PFSK-1 (cell line): ENCODE results near the gene CYP26A1.

ENCODE experiments used
- FOXP2 ChIP-seq: optimal IDR thresholded peaks from 2 replicates; pipeline ENCODE3; 2011; ENCODE audit warnings: borderline replicate concordance, control low read depth, inconsistent platforms; ENCODE audit not compliant: insufficient read depth; ENCODE audit errors: extremely low read length, extremely low read depth
- POLR2AphosphoS5 ChIP-seq: IDR thresholded peaks from 2 replicates; pipeline ENCODE4 v1.6.1; 2012; ENCODE audit warnings: low read depth, mild to moderate bottlenecking, control low read depth, low read length, moderate library complexity
- SIN3A ChIP-seq: IDR thresholded peaks from 2 replicates; pipeline ENCODE4 v1.6.1; 2012; ENCODE audit warnings: mild to moderate bottlenecking, low read length, moderate library complexity, borderline replicate concordance; ENCODE audit not compliant: insufficient read depth
- TAF1 ChIP-seq: IDR thresholded peaks from 2 replicates; pipeline ENCODE4 v1.6.1; 2012; ENCODE audit warnings: low read length, control low read depth, borderline replicate concordance; ENCODE audit not compliant: insufficient read depth
- TF ChIP-seq, protein P1 (sequence below), 2 experiments: IDR thresholded peaks; 2 replicates each; pipeline versions ENCODE4 v1.6.1 to v1.8.0; 2011 to 2012; ENCODE audit warnings: low read depth in 2 of 2, low read length in 2 of 2, control low read depth in 1 of 2, inconsistent platforms in 1 of 2, mild to moderate bottlenecking in 1 of 2, moderate library complexity in 1 of 2; ENCODE audit not compliant: insufficient read depth in 1 of 2

The CYP26A1 gene

DNA sequence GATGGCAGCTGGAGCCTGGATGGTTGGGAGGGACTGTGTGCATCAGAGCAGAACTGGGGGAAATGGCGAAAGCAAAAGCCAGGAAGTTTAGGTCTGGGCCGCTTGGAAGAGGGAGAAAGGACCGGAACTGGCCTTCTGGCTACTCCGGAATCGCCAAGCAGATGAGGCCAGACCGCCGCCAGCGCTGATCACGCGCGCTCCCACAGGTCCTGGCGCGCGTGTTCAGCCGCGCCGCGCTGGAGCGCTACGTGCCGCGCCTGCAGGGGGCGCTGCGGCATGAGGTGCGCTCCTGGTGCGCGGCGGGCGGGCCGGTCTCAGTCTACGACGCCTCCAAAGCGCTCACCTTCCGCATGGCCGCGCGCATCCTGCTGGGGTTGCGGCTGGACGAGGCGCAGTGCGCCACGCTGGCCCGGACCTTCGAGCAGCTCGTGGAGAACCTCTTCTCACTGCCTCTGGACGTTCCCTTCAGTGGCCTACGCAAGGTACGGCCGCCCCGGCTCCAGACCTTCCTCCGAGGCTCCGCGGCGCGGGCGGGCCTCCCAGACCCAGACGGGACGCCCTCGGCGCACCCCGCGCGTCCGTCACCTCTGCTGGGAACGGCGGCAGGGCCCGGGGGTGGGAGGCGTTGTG, 11.1 kb upstream of the CYP26A1 start:
- no peak for TF ChIP-seq SIN3A
- TF ChIP-seq POLR2AphosphoS5, result no peak
- TF ChIP-seq, protein P1, sequence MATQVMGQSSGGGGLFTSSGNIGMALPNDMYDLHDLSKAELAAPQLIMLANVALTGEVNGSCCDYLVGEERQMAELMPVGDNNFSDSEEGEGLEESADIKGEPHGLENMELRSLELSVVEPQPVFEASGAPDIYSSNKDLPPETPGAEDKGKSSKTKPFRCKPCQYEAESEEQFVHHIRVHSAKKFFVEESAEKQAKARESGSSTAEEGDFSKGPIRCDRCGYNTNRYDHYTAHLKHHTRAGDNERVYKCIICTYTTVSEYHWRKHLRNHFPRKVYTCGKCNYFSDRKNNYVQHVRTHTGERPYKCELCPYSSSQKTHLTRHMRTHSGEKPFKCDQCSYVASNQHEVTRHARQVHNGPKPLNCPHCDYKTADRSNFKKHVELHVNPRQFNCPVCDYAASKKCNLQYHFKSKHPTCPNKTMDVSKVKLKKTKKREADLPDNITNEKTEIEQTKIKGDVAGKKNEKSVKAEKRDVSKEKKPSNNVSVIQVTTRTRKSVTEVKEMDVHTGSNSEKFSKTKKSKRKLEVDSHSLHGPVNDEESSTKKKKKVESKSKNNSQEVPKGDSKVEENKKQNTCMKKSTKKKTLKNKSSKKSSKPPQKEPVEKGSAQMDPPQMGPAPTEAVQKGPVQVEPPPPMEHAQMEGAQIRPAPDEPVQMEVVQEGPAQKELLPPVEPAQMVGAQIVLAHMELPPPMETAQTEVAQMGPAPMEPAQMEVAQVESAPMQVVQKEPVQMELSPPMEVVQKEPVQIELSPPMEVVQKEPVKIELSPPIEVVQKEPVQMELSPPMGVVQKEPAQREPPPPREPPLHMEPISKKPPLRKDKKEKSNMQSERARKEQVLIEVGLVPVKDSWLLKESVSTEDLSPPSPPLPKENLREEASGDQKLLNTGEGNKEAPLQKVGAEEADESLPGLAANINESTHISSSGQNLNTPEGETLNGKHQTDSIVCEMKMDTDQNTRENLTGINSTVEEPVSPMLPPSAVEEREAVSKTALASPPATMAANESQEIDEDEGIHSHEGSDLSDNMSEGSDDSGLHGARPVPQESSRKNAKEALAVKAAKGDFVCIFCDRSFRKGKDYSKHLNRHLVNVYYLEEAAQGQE (IDR thresholded peaks at IDR 0.05; ENCODE audit: insufficient read depth in 1 of 2, low read depth in 2 of 2, low read length in 2 of 2), result no peak
- TF ChIP-seq TAF1, result no peak
- TF ChIP-seq FOXP2, result no peak

DNA sequence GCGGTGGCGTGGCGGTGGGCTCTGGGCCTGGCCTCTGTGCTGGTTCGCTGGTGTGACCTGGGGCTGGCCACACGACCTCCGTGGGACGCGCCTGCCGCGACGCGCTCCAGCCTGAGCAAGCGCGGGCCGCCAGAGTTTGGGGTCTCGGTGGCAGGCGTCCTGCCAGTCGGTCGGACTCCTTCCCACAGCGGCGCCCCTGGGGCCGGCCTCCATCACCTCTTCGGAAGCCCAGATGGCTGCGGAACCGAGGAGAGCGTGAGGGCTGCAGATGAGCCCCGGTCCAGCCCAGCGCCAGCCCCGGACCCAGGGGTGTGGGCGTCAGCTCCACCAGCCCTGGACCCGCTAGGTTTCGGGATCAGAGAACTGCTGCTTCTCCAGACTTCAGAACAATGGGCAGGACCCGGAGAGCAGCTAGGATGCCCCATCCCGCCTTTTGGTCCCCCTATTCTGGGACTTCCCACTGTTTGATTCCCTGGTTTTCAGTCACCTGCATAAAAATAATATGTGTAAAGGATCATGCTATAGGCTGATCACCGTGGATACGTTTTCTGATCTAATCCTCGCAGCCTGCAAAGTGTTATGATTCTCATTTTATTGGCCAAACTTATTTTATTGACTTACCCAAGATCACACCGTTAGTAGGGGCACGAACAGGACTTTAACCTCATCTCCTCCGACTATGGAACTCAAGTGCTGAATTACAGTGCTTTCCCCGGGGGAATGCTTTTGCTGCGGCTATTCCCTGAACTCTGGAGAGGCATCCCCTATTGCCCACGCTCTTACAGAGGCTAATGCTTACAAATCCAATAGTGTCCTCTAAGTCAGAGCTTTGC, 10.3 kb upstream of the CYP26A1 start:
- TF ChIP-seq TAF1 (no peak), POLR2AphosphoS5 (no peak), SIN3A (no peak), FOXP2 (no peak)
- TF ChIP-seq, protein P1 (IDR thresholded peaks at IDR 0.05; ENCODE audit: insufficient read depth in 1 of 2, low read depth in 2 of 2, low read length in 2 of 2), result no peak

DNA sequence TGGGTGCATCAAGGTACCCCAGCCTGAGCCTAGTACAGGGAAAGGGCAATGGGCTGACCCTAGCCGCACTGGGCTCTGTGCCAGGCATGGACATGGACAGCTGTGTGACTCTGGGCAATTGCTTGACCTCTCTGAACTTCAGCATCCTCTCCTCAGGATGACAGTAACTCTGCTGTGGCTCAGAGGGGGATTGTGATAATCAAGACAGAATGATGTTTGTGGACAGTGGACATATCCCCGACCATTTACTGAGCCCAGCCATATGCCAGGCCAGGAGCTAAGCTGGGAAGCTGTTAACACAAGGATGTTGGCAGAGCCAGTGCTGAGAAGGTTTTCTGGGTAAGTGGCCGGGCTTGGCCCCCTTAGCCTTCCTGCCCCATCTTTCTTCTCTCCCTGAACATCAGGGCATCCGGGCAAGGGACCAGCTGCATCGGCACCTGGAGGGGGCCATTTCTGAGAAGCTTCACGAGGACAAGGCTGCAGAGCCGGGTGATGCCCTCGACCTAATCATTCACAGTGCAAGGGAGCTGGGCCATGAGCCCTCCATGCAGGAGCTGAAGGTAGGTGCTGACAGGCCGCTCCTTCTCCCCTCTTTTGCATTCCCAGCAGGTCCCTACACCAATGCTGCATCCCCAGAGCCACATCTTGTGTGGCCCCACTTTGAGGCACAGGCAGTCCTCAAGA, 9.6 kb upstream of the CYP26A1 start:
- TF ChIP-seq SIN3A (no peak), POLR2AphosphoS5 (no peak), TAF1 (no peak), FOXP2 (no peak)

DNA sequence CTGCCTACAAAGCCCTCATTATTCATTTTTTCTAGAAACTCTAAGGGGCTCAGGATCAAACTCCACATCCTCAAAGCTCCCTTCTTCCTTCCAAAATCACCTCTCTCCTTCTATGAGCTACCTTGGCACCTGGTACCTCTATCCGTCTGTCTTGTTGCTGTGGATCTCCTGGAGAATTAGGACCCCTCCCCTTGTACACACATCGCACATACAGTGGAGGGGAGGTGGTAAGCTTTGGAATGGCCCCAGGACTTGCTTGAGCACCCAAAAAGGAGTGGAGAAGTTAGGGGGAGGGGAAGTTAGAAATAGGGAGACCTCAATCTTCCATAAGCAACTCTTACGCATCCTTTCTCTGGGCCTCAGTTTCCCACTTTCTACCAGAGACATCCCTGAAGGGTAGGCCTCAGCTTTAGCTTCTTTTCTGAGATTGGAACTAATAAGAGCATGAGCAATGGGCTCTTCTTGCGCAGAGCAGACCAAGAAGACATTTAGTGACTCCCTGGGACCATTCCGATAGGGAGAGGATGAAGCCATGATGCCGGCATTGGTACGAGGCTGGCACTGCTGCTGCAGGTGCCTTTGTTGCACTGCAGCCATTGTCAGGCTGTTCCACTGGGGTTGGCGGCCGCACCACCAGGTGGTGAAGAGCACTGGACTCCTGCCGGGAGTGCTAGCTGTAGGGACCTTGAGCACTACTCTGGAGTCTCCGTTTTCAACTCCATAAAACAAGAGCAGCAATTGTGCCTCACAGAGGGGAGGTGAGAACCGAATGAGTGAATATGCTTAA, 8.6 kb upstream of the CYP26A1 start:
- TF ChIP-seq, protein P1 (IDR thresholded peaks at IDR 0.05; ENCODE audit: insufficient read depth in 1 of 2, low read depth in 2 of 2, low read length in 2 of 2), result no peak
- TF ChIP-seq SIN3A, result no peak
- TF ChIP-seq TAF1, result no peak
- TF ChIP-seq FOXP2, result no peak
- TF ChIP-seq POLR2AphosphoS5, result no peak
